ENCODE data around the gene MAP6D1.

The MAP6D1 gene

GRCh38 chr3:183808355-183808754 lies 17.0 kb downstream of the MAP6D1 start:
- Histone ChIP-seq H3K9ac (no peak overlapping the region), H2AFZ (no peak overlapping the region), H3K27me3 (ENCODE audit: control insufficient read depth, insufficient read depth, low read length) (no peaks in the 10 kb centered on the region), H3K27ac (no peak overlapping the region), H3K9me3 (ENCODE audit: control insufficient read depth, low read length) (no peaks in the 10 kb centered on the region), H3K79me2 (no peaks in the 10 kb centered on the region), H3K36me3 (ENCODE audit: control insufficient read depth, insufficient read depth, low read length) (no peaks in the 10 kb centered on the region), H3K4me2 (ENCODE audit: low read length) (no peak overlapping the region), H3K4me1 (no peaks in the 10 kb centered on the region), H3K4me3 (ENCODE audit: low read depth, low read length) (no peak overlapping the region)
- no peak for TF ChIP-seq CTCF (IDR thresholded peaks at IDR 0.05)

GRCh38 chr3:183807881-183808280 lies 17.5 kb downstream of the MAP6D1 start:
- Histone ChIP-seq H3K9ac (no peak overlapping the region), H3K79me2 (no peaks in the 10 kb centered on the region), H3K9me3 (ENCODE audit: control insufficient read depth, low read length) (no peaks in the 10 kb centered on the region), H3K36me3 (ENCODE audit: control insufficient read depth, insufficient read depth, low read length) (no peaks in the 10 kb centered on the region), H3K4me3 (ENCODE audit: low read depth, low read length) (no peak overlapping the region), H3K27me3 (ENCODE audit: control insufficient read depth, insufficient read depth, low read length) (no peaks in the 10 kb centered on the region), H3K4me1 (no peaks in the 10 kb centered on the region), H2AFZ (no peak overlapping the region), H3K27ac (no peak overlapping the region), H3K4me2 (ENCODE audit: low read length) (no peak overlapping the region)
- no peak for TF ChIP-seq CTCF (IDR thresholded peaks at IDR 0.05)

- H3K4me2 ChIP-seq (ENCODE audit: low read length) = no peak overlapping the region
- no peaks in the 10 kb centered on the region for H3K9me3 ChIP-seq (ENCODE audit: control insufficient read depth, low read length)
- H3K27me3 ChIP-seq (ENCODE audit: control insufficient read depth, insufficient read depth, low read length) = no peaks in the 10 kb centered on the region
- no peak for TF ChIP-seq CTCF (IDR thresholded peaks at IDR 0.05)
- no peak overlapping the region for H3K4me3 ChIP-seq (ENCODE audit: low read depth, low read length)
- H3K4me1 ChIP-seq = no peaks in the 10 kb centered on the region
- H3K9ac ChIP-seq = no peak overlapping the region
- no peak overlapping the region for H3K27ac ChIP-seq
- no peaks in the 10 kb centered on the region for H3K36me3 ChIP-seq (ENCODE audit: control insufficient read depth, insufficient read depth, low read length)
- H3K79me2 ChIP-seq = no peaks in the 10 kb centered on the region
- H2AFZ ChIP-seq = no peak overlapping the region
These were observed 18.1 kb downstream of the MAP6D1 start for GRCh38 chr3:183807209-183807728.

- H3K27ac ChIP-seq = no peak overlapping the region
- no peak overlapping the region for H3K4me3 ChIP-seq (ENCODE audit: low read depth, low read length)
- no peak for TF ChIP-seq CTCF (IDR thresholded peaks at IDR 0.05)
- no peak overlapping the region for H3K9ac ChIP-seq
- no peaks in the 10 kb centered on the region for H3K4me1 ChIP-seq
- H3K79me2 ChIP-seq = no peaks in the 10 kb centered on the region
- H3K9me3 ChIP-seq (ENCODE audit: control insufficient read depth, low read length) = no peaks in the 10 kb centered on the region
- no peaks in the 10 kb centered on the region for H3K27me3 ChIP-seq (ENCODE audit: control insufficient read depth, insufficient read depth, low read length)
- no peak overlapping the region for H3K4me2 ChIP-seq (ENCODE audit: low read length)
- no peaks in the 10 kb centered on the region for H3K36me3 ChIP-seq (ENCODE audit: control insufficient read depth, insufficient read depth, low read length)
- no peak overlapping the region for H2AFZ ChIP-seq
These were observed 22.4 kb downstream of the MAP6D1 start for GRCh38 chr3:183802989-183803388.

GRCh38 chr3:183801601-183802000 lies 23.8 kb downstream of the MAP6D1 start:
- Histone ChIP-seq H3K4me1 (no peaks in the 10 kb centered on the region), H3K4me3 (ENCODE audit: low read depth, low read length) (no peak overlapping the region), H3K79me2 (no peaks in the 10 kb centered on the region), H2AFZ (no peak overlapping the region), H3K4me2 (ENCODE audit: low read length) (no peak overlapping the region), H3K27me3 (ENCODE audit: control insufficient read depth, insufficient read depth, low read length) (no peaks in the 10 kb centered on the region), H3K36me3 (ENCODE audit: control insufficient read depth, insufficient read depth, low read length) (no peaks in the 10 kb centered on the region), H3K27ac (no peak overlapping the region), H3K9ac (no peak overlapping the region), H3K9me3 (ENCODE audit: control insufficient read depth, low read length) (no peaks in the 10 kb centered on the region)
- no peak for TF ChIP-seq CTCF (IDR thresholded peaks at IDR 0.05)

Data from parathyroid adenoma (tissue), 2 donors.